NCI-H2171 (cell line): Measurements from ENCODE around the gene HIVEP2.

Experiments
- DNase-seq: peaks from one replicate; lab custom pipeline; 2025; lab: John Stamatoyannopoulos, UW

HIVEP2 gene

GRCh38 chr6:142729618-142730017 is 215.4 kb downstream of the HIVEP2 start:
- DNase-seq: no peak

- no peak for DNase-seq
These were observed 216.0 kb downstream of the HIVEP2 start for GRCh38 chr6:142728910-142729481.

GRCh38 chr6:142728364-142728763 is 216.6 kb downstream of the HIVEP2 start:
- DNase-seq: peak; percentile 77

- no peak for DNase-seq
These were observed 218.4 kb downstream of the HIVEP2 start for GRCh38 chr6:142726616-142727015.

- DNase-seq: no peak
These were observed 219.8 kb downstream of the HIVEP2 start for GRCh38 chr6:142725024-142725770.

- no peak for DNase-seq
These were observed 222.1 kb downstream of the HIVEP2 start for GRCh38 chr6:142722841-142723240.

GRCh38 chr6:142722012-142722411 is 223.0 kb downstream of the HIVEP2 start:
- DNase-seq: no peak

- no peak for DNase-seq
These were observed 223.6 kb downstream of the HIVEP2 start for GRCh38 chr6:142721215-142721920.

GRCh38 chr6:142718667-142719191 is 226.2 kb downstream of the HIVEP2 start:
- DNase-seq: no peak

GRCh38 chr6:142716097-142716496 is 228.9 kb downstream of the HIVEP2 start:
- DNase-seq: peak; percentile 25

GRCh38 chr6:142714951-142715785 is 229.8 kb downstream of the HIVEP2 start:
- DNase-seq: no peak

GRCh38 chr6:142713959-142714358 is 231.0 kb downstream of the HIVEP2 start:
- DNase-seq: no peak

- no peak for DNase-seq
These were observed 232.7 kb downstream of the HIVEP2 start for GRCh38 chr6:142712231-142712630.

GRCh38 chr6:142708651-142709050 is 236.3 kb downstream of the HIVEP2 start:
- DNase-seq: no peak

- DNase-seq: no peak
These were observed 237.7 kb downstream of the HIVEP2 start for GRCh38 chr6:142707255-142707654.

- no peak for DNase-seq
These were observed 238.8 kb downstream of the HIVEP2 start for GRCh38 chr6:142706210-142706609.

- no peak for DNase-seq
These were observed 239.9 kb downstream of the HIVEP2 start for GRCh38 chr6:142705054-142705453.

GRCh38 chr6:142702501-142703460 is 242.2 kb downstream of the HIVEP2 start:
- no peak for DNase-seq
